ENCODE measurements around the gene CEP104. TPM values are rescaled to one million over a fixed set of nuclear protein-coding genes. Genes with fewer than 3 reads are reported as not detected.

Gene CEP104
- total RNA-seq, 2 donors from 2014 or later: 41.1 to 52.7 TPM

- Histone ChIP-seq H3K4me3 (no peak overlapping the region), H3K9me3 (no peaks in the 10 kb centered on the region), H3K4me1 (no peaks in the 10 kb centered on the region), H3K9ac (ENCODE audit: low read depth in 2 of 2, low read length in 2 of 2) (no peak overlapping the region), H3K36me3 (no peaks in the 10 kb centered on the region), H3K27ac (no peak overlapping the region), H3K27me3 (no peaks in the 10 kb centered on the region)
- DNase-seq: no peak
- TF ChIP-seq CTCF (IDR thresholded peaks at IDR 0.05): no peak
- intact Hi-C loops (cut with DNase I): no loop called here
Measured at GRCh38 chr1:3831689-3832088, 25.3 kb downstream of the CEP104 start.

- Histone ChIP-seq H3K4me1 (no peaks in the 10 kb centered on the region), H3K36me3 (no peaks in the 10 kb centered on the region), H3K4me3 (no peak overlapping the region), H3K27ac (no peak overlapping the region), H3K9ac (ENCODE audit: low read depth in 2 of 2, low read length in 2 of 2) (no peak overlapping the region), H3K9me3 (no peaks in the 10 kb centered on the region), H3K27me3 (no peaks in the 10 kb centered on the region)
- intact Hi-C loops (cut with DNase I): no loop called here
- no peak for DNase-seq
- TF ChIP-seq CTCF (IDR thresholded peaks at IDR 0.05): no peak
Measured at GRCh38 chr1:3828391-3828790, 28.6 kb downstream of the CEP104 start.

GRCh38 chr1:3827813-3828307 is 29.2 kb downstream of the CEP104 start:
- H3K27me3 ChIP-seq: no peaks in the 10 kb centered on the region
- no peaks in the 10 kb centered on the region for H3K9me3 ChIP-seq
- H3K4me3 ChIP-seq: no peak overlapping the region
- TF ChIP-seq CTCF (IDR thresholded peaks at IDR 0.05): no peak
- no peak overlapping the region for H3K27ac ChIP-seq
- no peaks in the 10 kb centered on the region for H3K36me3 ChIP-seq
- intact Hi-C loops (cut with DNase I): no loop called here
- DNase-seq: no peak
- no peaks in the 10 kb centered on the region for H3K4me1 ChIP-seq
- no peak overlapping the region for H3K9ac ChIP-seq (ENCODE audit: low read depth in 2 of 2, low read length in 2 of 2)

GRCh38 chr1:3825356-3825755 is 31.7 kb downstream of the CEP104 start:
- H3K27ac ChIP-seq: no peak overlapping the region
- no peak overlapping the region for H3K9ac ChIP-seq (ENCODE audit: low read depth in 2 of 2, low read length in 2 of 2)
- H3K9me3 ChIP-seq: no peaks in the 10 kb centered on the region
- no peaks in the 10 kb centered on the region for H3K27me3 ChIP-seq
- H3K4me3 ChIP-seq: no peak overlapping the region
- DNase-seq: no peak
- TF ChIP-seq CTCF (IDR thresholded peaks at IDR 0.05): no peak
- intact Hi-C loops (cut with DNase I): no loop called here
- no peaks in the 10 kb centered on the region for H3K36me3 ChIP-seq
- no peaks in the 10 kb centered on the region for H3K4me1 ChIP-seq

GRCh38 chr1:3824650-3825049 is 32.4 kb downstream of the CEP104 start:
- Histone ChIP-seq H3K27me3 (no peaks in the 10 kb centered on the region), H3K9me3 (no peaks in the 10 kb centered on the region), H3K9ac (ENCODE audit: low read depth in 2 of 2, low read length in 2 of 2) (no peak overlapping the region), H3K36me3 (no peaks in the 10 kb centered on the region), H3K4me3 (no peak overlapping the region), H3K27ac (no peak overlapping the region), H3K4me1 (no peaks in the 10 kb centered on the region)
- DNase-seq: no peak
- TF ChIP-seq CTCF (IDR thresholded peaks at IDR 0.05): no peak
- intact Hi-C loops (cut with DNase I): no loop called here

GRCh38 chr1:3822421-3822820 is 34.6 kb downstream of the CEP104 start:
- H3K36me3 ChIP-seq: no peaks in the 10 kb centered on the region
- DNase-seq: no peak
- no peaks in the 10 kb centered on the region for H3K27me3 ChIP-seq
- no peak for TF ChIP-seq CTCF (IDR thresholded peaks at IDR 0.05)
- H3K9me3 ChIP-seq: no peaks in the 10 kb centered on the region
- H3K4me3 ChIP-seq: no peak overlapping the region
- no peak overlapping the region for H3K27ac ChIP-seq
- intact Hi-C loops (cut with DNase I): no loop called here
- no peaks in the 10 kb centered on the region for H3K4me1 ChIP-seq
- H3K9ac ChIP-seq (ENCODE audit: low read depth in 2 of 2, low read length in 2 of 2): no peak overlapping the region

All from colonic mucosa (tissue), 4 donors.